Sigmoid colon (tissue), 7 donors: ENCODE data around the gene BCAS3. TPM values are rescaled to one million over a fixed set of nuclear protein-coding genes. Genes with fewer than 3 reads are reported as not detected.

Experiments used
- DNase-seq: peaks from one replicate; pipeline ENCODE4 v3.0.0-alpha.2; 2019
- H3K27ac ChIP-seq, 4 donors: fragments of 200-600 bp; sonication (generic); one replicate each; pipeline ENCODE4 v1.5.1; 2016 to 2019; ENCODE audit warnings: mild to moderate bottlenecking in 1 of 4
- H3K27me3 ChIP-seq, 3 donors: fragments of 200-600 bp; sonication (generic); one replicate each; pipeline ENCODE4 v1.5.1; 2019; ENCODE audit warnings: mild to moderate bottlenecking in 1 of 3
- H3K36me3 ChIP-seq, 4 donors: fragments of 200-600 bp; sonication (generic); one replicate each; pipeline ENCODE4 v1.5.1; 2016 to 2019
- H3K4me1 ChIP-seq, 4 donors: fragments of 200-600 bp; sonication (generic); one replicate each; pipeline ENCODE4 v1.5.1; 2017 to 2019
- H3K4me3 ChIP-seq, 4 donors: fragments of 200-600 bp; sonication (generic); one replicate each; pipeline ENCODE4 v1.5.1; 2017 to 2019; ENCODE audit warnings: mild to moderate bottlenecking in 2 of 4, moderate library complexity in 1 of 4
- H3K9me3 ChIP-seq, 4 donors: fragments of 200-600 bp in 3 of 4; sonication (generic) in 3 of 4; one replicate each; pipeline versions ENCODE4 v1.5.1 to v1.6.1; 2013 to 2019
- CTCF ChIP-seq, 4 experiments: fragments of 450-650 bp in 3 of 4; fragments of 200-600 bp in 1 of 4; IDR thresholded peaks; one replicate each; pipeline ENCODE4 v1.5.1; 2016 to 2019; ENCODE audit warnings: antibody characterized with exemption in 4 of 4, mild to moderate bottlenecking in 3 of 4, moderate library complexity in 2 of 4
- EP300 ChIP-seq, 4 donors: sonication (generic); formaldehyde crosslinking; IDR thresholded peaks; one replicate each; pipeline ENCODE4 v1.6.1; 2017; ENCODE audit warnings: antibody characterized with exemption in 4 of 4
- POLR2A ChIP-seq, 2 donors: fragments of 450-650 bp; IDR thresholded peaks; one replicate each; pipeline ENCODE4 v1.6.1; 2016; ENCODE audit warnings: antibody characterized with exemption in 2 of 2, mild to moderate bottlenecking in 2 of 2, moderate library complexity in 2 of 2
- POLR2AphosphoS5 ChIP-seq, 4 donors: sonication (generic); formaldehyde crosslinking; IDR thresholded peaks; one replicate each; pipeline ENCODE4 v1.6.1; 2017; ENCODE audit warnings: antibody characterized with exemption in 4 of 4
- WGBS, 2 donors: extraction: QIAGEN DNeasy Blood & Tissue Kit; methylation state at CpG; one replicate each; pipeline ENCODE4 v1.1.7; 2013; 5-methylcytosine and 5-hydroxymethylcytosine counted together
- intact Hi-C: fragments of 100-400 bp; cut with DNase I; formaldehyde crosslinking; loops from one replicate; pipeline ENCODE4 v1.15.1; 2023
- polyA plus RNA-seq, 3 donors: library from polyadenylated mRNA; stranded (reverse); fragments of 200-250 nt; gene quantifications; one replicate each; pipeline ENCODE4 v1.2.3, GENCODE V29; 2013
- total RNA-seq, 4 donors: library from RNA; depleted of rRNA; stranded (reverse); fragments of >200 nt; gene quantifications; one replicate each; pipeline ENCODE4 v1.1.0, GENCODE V29; 2016
- donor health status: healthy with polysubstance abuse.
- donor health status: Bipolar disorder and iron deficiency.
- donor health status: healthy.

BCAS3 gene
- total and polyA plus RNA-seq, 7 donors, result 6.3 to 38.5 (median 28.5) TPM

GRCh38 chr17:60920107-60920506, 242.5 kb downstream of the BCAS3 start:
- no peak for TF ChIP-seq POLR2AphosphoS5 (IDR thresholded peaks at IDR 0.05)
- no peak for TF ChIP-seq EP300 (IDR thresholded peaks at IDR 0.05)
- TF ChIP-seq CTCF (IDR thresholded peaks at IDR 0.05), result no peak
- TF ChIP-seq POLR2A (IDR thresholded peaks at IDR 0.05), result no peak
- WGBS, 2 donors, result 93 to 95% methylated on average over 2 of the region's 2 CpGs
- intact Hi-C loops, result no loop called here

GRCh38 chr17:60923000-60923399, 245.3 kb downstream of the BCAS3 start:
- intact Hi-C loops, result no loop called here
- no peaks in the 10 kb centered on the region for H3K27me3 ChIP-seq
- WGBS, 2 donors, result 43 to 72% methylated on average over 1 of the region's 1 CpG
- no peak for DNase-seq
- no peaks in the 10 kb centered on the region for H3K4me1 ChIP-seq
- no peak overlapping the region for H3K27ac ChIP-seq
- H3K36me3 ChIP-seq, result no peaks in the 10 kb centered on the region
- H3K4me3 ChIP-seq, result no peak overlapping the region
- no peak for TF ChIP-seq EP300 (IDR thresholded peaks at IDR 0.05)
- TF ChIP-seq POLR2A (IDR thresholded peaks at IDR 0.05), result no peak
- no peak for TF ChIP-seq POLR2AphosphoS5 (IDR thresholded peaks at IDR 0.05)
- no peak for TF ChIP-seq CTCF (IDR thresholded peaks at IDR 0.05)
- no peaks in the 10 kb centered on the region for H3K9me3 ChIP-seq

More at GRCh38 chr17:60920107-60920506, 242.5 kb downstream of the BCAS3 start:
- H3K27ac ChIP-seq, result no peak overlapping the region
- peaks cover 0 to 7% (median 1%) of the 10 kb centered on the region in 4 donors for H3K9me3 ChIP-seq
- H3K36me3 ChIP-seq, result no peaks in the 10 kb centered on the region
- no peak for DNase-seq
- H3K4me3 ChIP-seq, result no peak overlapping the region
- no peaks in the 10 kb centered on the region for H3K4me1 ChIP-seq
- H3K27me3 ChIP-seq, result no peaks in the 10 kb centered on the region

GRCh38 chr17:60926466-60927183, 249.0 kb downstream of the BCAS3 start:
- intact Hi-C loops, result no loop called here
- 76 to 82% methylated on average over 3 of the region's 3 CpGs for WGBS, 2 donors

GRCh38 chr17:60933739-60934138, 256.1 kb downstream of the BCAS3 start:
- no peak for DNase-seq
- WGBS, 2 donors, result 93 to 96% methylated on average over 2 of the region's 2 CpGs
- Histone ChIP-seq H3K27me3 (no peaks in the 10 kb centered on the region), H3K9me3 (no peaks in the 10 kb centered on the region), H3K4me3 (no peak overlapping the region), H3K27ac (no peak overlapping the region), H3K4me1 (no peaks in the 10 kb centered on the region), H3K36me3 (no peaks in the 10 kb centered on the region)
- intact Hi-C loops, result no loop called here
- TF ChIP-seq POLR2A (IDR thresholded peaks at IDR 0.05) (no peak), EP300 (IDR thresholded peaks at IDR 0.05) (no peak), POLR2AphosphoS5 (IDR thresholded peaks at IDR 0.05) (no peak), CTCF (IDR thresholded peaks at IDR 0.05) (no peak)

More at GRCh38 chr17:60926466-60927183, 249.0 kb downstream of the BCAS3 start:
- Histone ChIP-seq H3K9me3 (no peaks in the 10 kb centered on the region), H3K4me1 (no peaks in the 10 kb centered on the region), H3K4me3 (no peak overlapping the region), H3K27me3 (no peaks in the 10 kb centered on the region), H3K27ac (no peak overlapping the region), H3K36me3 (no peaks in the 10 kb centered on the region)
- TF ChIP-seq POLR2A (IDR thresholded peaks at IDR 0.05) (no peak), EP300 (IDR thresholded peaks at IDR 0.05) (no peak), CTCF (IDR thresholded peaks at IDR 0.05) (no peak), POLR2AphosphoS5 (IDR thresholded peaks at IDR 0.05) (no peak)
- no peak for DNase-seq
